HG03280 (cell line): ENCODE measurements around the gene MICAL3.

Experiments used
- ATAC-seq: cut with Tn5 transposase; IDR thresholded peaks from one replicate; pipeline ENCODE4 v1.9.1; 2021; ENCODE audit warnings: mild to moderate bottlenecking, moderate library complexity; ENCODE audit not compliant: unreplicated experiment

MICAL3 gene

GRCh38 chr22:17955590-17956379 lies 68.6 kb downstream of the MICAL3 start:
- ATAC-seq, result no peak

GRCh38 chr22:17954860-17955587 lies 69.3 kb downstream of the MICAL3 start:
- no peak for ATAC-seq

GRCh38 chr22:17954200-17954859 lies 70.0 kb downstream of the MICAL3 start:
- no peak for ATAC-seq

GRCh38 chr22:17953147-17953546 lies 71.2 kb downstream of the MICAL3 start:
- ATAC-seq, result no peak

- ATAC-seq, result no peak
Observed at GRCh38 chr22:17952273-17952801, 72.0 kb downstream of the MICAL3 start.

- ATAC-seq, result no peak
Observed at GRCh38 chr22:17951315-17951714, 73.0 kb downstream of the MICAL3 start.

GRCh38 chr22:17950651-17951214 lies 73.6 kb downstream of the MICAL3 start:
- no peak for ATAC-seq

- ATAC-seq, result no peak
Observed at GRCh38 chr22:17949642-17950473, 74.5 kb downstream of the MICAL3 start.

- ATAC-seq, result no peak
Observed at GRCh38 chr22:17948101-17948500, 76.3 kb downstream of the MICAL3 start.

- ATAC-seq, result no peak
Observed at GRCh38 chr22:17946662-17947367, 77.5 kb downstream of the MICAL3 start.

GRCh38 chr22:17945888-17946648 lies 78.3 kb downstream of the MICAL3 start:
- ATAC-seq, result no peak

- no peak for ATAC-seq
Observed at GRCh38 chr22:17945156-17945887, 79.0 kb downstream of the MICAL3 start.

- no peak for ATAC-seq
Observed at GRCh38 chr22:17944256-17944655, 80.1 kb downstream of the MICAL3 start.

GRCh38 chr22:17943533-17944249 lies 80.7 kb downstream of the MICAL3 start:
- ATAC-seq, result no peak

- no peak for ATAC-seq
Observed at GRCh38 chr22:17942721-17943120, 81.6 kb downstream of the MICAL3 start.

GRCh38 chr22:17941471-17942406 lies 82.6 kb downstream of the MICAL3 start:
- no peak for ATAC-seq

- ATAC-seq, result no peak
Observed at GRCh38 chr22:17939579-17939978, 84.8 kb downstream of the MICAL3 start.
